Common myeloid progenitor, CD34-positive (primary cell): ENCODE results near the gene ASF1B.

ENCODE experiments used
- CTCF ChIA-PET: fragments of 350-600 bp; sonication (Branson Sonifier 250); formaldehyde crosslinking; loops from one replicate; lab custom pipeline; 2021; ENCODE audit warnings: antibody characterized with exemption; lab: Charles Lee
- POLR2A ChIA-PET: fragments of 350-600 bp; sonication (Branson Sonifier 250); formaldehyde crosslinking; loops from one replicate; lab custom pipeline; 2021; ENCODE audit warnings: antibody characterized with exemption; lab: Charles Lee
- DNase-seq, 3 donors: peaks; one replicate each; pipeline versions ENCODE4 v3.0.0 to v3.0.0-alpha.2; 2013
- H3K27ac ChIP-seq, 2 experiments: 1 replicate in 1 of 2; 2 replicates in 1 of 2; pipeline ENCODE4 v1.7.0; 2013; ENCODE audit warnings: inconsistent platforms in 2 of 2, low read length in 2 of 2, mild to moderate bottlenecking in 2 of 2, low read depth in 1 of 2, moderate library complexity in 1 of 2; ENCODE audit not compliant: severe bottlenecking in 2 of 2, insufficient read depth in 1 of 2, poor library complexity in 1 of 2
- H3K27me3 ChIP-seq, 5 experiments: replicated peaks in 2 of 5; 1 replicate in 3 of 5; 2 replicates in 2 of 5; pipeline versions ENCODE4 v1.6.1 to v1.7.0; 2013; ENCODE audit warnings: low read length in 4 of 5, mild to moderate bottlenecking in 2 of 5, moderate library complexity in 2 of 5, inconsistent platforms in 1 of 5; ENCODE audit not compliant: insufficient read depth in 5 of 5, control insufficient read depth in 4 of 5
- H3K36me3 ChIP-seq, 4 experiments: 1 replicate in 2 of 4; 2 replicates in 2 of 4; pipeline versions ENCODE4 v1.6.1 to v1.7.0; 2013; ENCODE audit warnings: low read length in 3 of 4, control low read depth in 1 of 4, mild to moderate bottlenecking in 1 of 4; ENCODE audit not compliant: control insufficient read depth in 4 of 4, insufficient read depth in 4 of 4
- H3K4me1 ChIP-seq, 4 experiments: 1 replicate in 3 of 4; 2 replicates in 1 of 4; pipeline versions ENCODE4 v1.6.1 to v1.7.1; 2013; ENCODE audit warnings: low read length in 3 of 4, mild to moderate bottlenecking in 3 of 4, control low read depth in 1 of 4, inconsistent platforms in 1 of 4, moderate library complexity in 1 of 4; ENCODE audit not compliant: control insufficient read depth in 4 of 4, insufficient read depth in 4 of 4; ENCODE audit errors: control extremely low read depth in 1 of 4
- H3K4me3 ChIP-seq, 7 experiments: 1 replicate in 4 of 7; 2 replicates in 3 of 7; pipeline versions ENCODE4 v1.5.1 to v1.7.0; 2013; ENCODE audit warnings: mild to moderate bottlenecking in 7 of 7, low read length in 6 of 7, moderate library complexity in 6 of 7, inconsistent platforms in 2 of 7, low read depth in 2 of 7, control low read depth in 1 of 7; ENCODE audit not compliant: insufficient read depth in 4 of 7, control insufficient read depth in 1 of 7; ENCODE audit errors: extremely low read depth in 1 of 7
- H3K9me3 ChIP-seq, 5 experiments: 1 replicate in 4 of 5; 2 replicates in 1 of 5; pipeline versions ENCODE4 v1.6.1 to v1.7.1; 2013; ENCODE audit warnings: low read length in 4 of 5, mild to moderate bottlenecking in 2 of 5, inconsistent platforms in 1 of 5, low read depth in 1 of 5, moderate library complexity in 1 of 5; ENCODE audit not compliant: control insufficient read depth in 4 of 5, insufficient read depth in 2 of 5; ENCODE audit errors: control extremely low read depth in 1 of 5
- WGBS: methylation state at CpG from one replicate; pipeline ENCODE4 v1.1.5; 2013; ENCODE audit not compliant: insufficient coverage; 5-methylcytosine and 5-hydroxymethylcytosine counted together

ASF1B gene

GRCh38 chr19:14073261-14073924 is 63.0 kb downstream of the ASF1B start:
- WGBS, result under 1% methylated on average over 91 of the region's 106 CpGs

DNA sequence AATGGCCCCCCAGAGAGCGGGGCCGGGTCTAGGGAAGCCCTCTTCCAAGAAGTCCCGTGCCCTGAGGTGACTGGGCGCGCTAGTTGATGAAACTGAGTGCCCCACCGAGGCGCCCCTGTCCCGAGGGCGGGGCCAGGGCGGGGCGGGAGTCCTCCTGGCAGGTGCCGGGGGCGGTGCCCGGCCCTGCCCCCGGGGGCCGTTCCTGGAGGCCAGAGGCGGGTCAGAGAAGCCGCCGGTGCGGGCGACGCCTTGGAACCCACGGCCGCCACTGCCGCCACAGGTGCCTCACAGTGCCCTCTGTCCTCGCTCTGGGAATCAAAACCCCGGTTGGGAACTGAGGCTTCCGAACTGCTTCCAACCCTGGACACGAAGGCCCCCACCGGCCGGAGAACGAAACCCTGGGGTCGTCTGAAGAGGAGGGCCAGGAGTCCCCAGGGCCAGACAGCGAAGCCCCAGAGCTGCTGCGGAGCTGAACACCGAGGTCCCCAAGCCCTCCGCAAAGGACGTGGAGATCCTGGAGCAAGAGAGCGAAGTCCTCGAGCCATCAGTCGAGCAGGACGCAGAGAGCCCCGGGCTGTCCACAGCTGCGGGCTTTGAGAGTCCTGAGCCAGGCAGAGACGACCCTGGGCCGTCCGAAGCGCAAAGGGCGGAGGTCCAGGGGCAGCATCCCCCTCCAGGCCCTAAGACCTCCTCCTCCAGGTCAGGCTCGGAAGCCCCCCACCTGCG is 63.7 kb downstream of the ASF1B start, which contains the start of gene MISP3:
Gene MISP3, plus strand, starts transcription at position 252 of the 726 bp plus-strand sequence. CDS start 524 bp downstream, outside the sequence.
- H3K4me3 ChIP-seq, result peak within 1 kb of the TSS; percentile 58 to 83 (median 75)
- H3K4me1 ChIP-seq, result peaks cover 5 to 41% (median 38%) of the 10 kb centered on the region in 4 experiments
- DNase-seq, result peak in 2 of 3 donors; percentile 60 to 66

More at GRCh38 chr19:14073261-14073924, 63.0 kb downstream of the ASF1B start:
- Histone ChIP-seq H3K36me3 (no peaks in the 10 kb centered on the region), H3K9me3 (no peaks in the 10 kb centered on the region), H3K27me3 (no peaks in the 10 kb centered on the region), H3K4me3 (peak overlapping the region; percentile 58 to 83 (median 75)), H3K27ac (peak overlapping the region in 1 of 2 experiments; percentile 54), H3K4me1 (peaks cover 5 to 44% (median 38%) of the 10 kb centered on the region in 4 experiments)
- ChIA-PET CTCF (interaction anchor here (0.7 to 7.2 kb wide), 18 partner anchors 8 to 204 kb away, joined by 3 to 102 read pairs (median 5); partner anchors contain the start of genes IL27RA, PALM3 and PRKACA), POLR2A (interaction anchor here (0.5 to 1.2 kb wide), 3 partner anchors 11 to 44 kb away, joined by 3 to 4 read pairs (median 4); no protein-coding TSS in a partner anchor)
- DNase-seq, result peak; percentile 76 to 86 (median 86)

GRCh38 chr19:14070268-14071050 is 65.9 kb downstream of the ASF1B start:
- DNase-seq, result no peak
- POLR2A ChIA-PET, result interaction anchor here (0.8 kb wide), 1 partner anchor 91 kb away, joined by 3 read pairs; no protein-coding TSS in a partner anchor
- H3K4me3 ChIP-seq, result no peak overlapping the region
- peaks cover 5 to 37% (median 35%) of the 10 kb centered on the region in 4 experiments for H3K4me1 ChIP-seq
- H3K27ac ChIP-seq, result no peak overlapping the region
- no peaks in the 10 kb centered on the region for H3K27me3 ChIP-seq
- H3K36me3 ChIP-seq, result no peaks in the 10 kb centered on the region
- CTCF ChIA-PET, result interaction anchor here (0.8 to 7.2 kb wide), 13 partner anchors 11 to 281 kb away, joined by 3 to 102 read pairs (median 5); partner anchors contain the start of genes IL27RA and PALM3
- H3K9me3 ChIP-seq, result no peaks in the 10 kb centered on the region
- WGBS, result 97% methylated on average over 39 of the region's 43 CpGs

More for the DNA sequence above, 63.7 kb downstream of the ASF1B start, which contains the start of gene MISP3:
- H3K27me3 ChIP-seq, result no peaks in the 10 kb centered on the region
- ChIA-PET CTCF (interaction anchor here (0.6 to 7.2 kb wide), 25 partner anchors 8 to 203 kb away, joined by 3 to 102 read pairs (median 4); partner anchors contain the start of genes IL27RA, PALM3 and PRKACA), POLR2A (interaction anchor here (0.5 to 1.2 kb wide), 6 partner anchors 8 to 64 kb away, joined by 3 to 4 read pairs (median 4); partner anchors contain the start of gene ASF1B)
- 0% methylated on average over 51 of the region's 51 CpGs for WGBS
- peak within 1 kb of the TSS in 1 of 2 experiments; percentile 54 for H3K27ac ChIP-seq
- no peaks in the 10 kb centered on the region for H3K36me3 ChIP-seq
- no peaks in the 10 kb centered on the region for H3K9me3 ChIP-seq
